ENCODE results near the gene EPX. TPM values are rescaled to one million over a fixed set of nuclear protein-coding genes. Genes with fewer than 3 reads are reported as not detected.

EPX gene
- polyA plus RNA-seq, 3 donors: not detected

DNA sequence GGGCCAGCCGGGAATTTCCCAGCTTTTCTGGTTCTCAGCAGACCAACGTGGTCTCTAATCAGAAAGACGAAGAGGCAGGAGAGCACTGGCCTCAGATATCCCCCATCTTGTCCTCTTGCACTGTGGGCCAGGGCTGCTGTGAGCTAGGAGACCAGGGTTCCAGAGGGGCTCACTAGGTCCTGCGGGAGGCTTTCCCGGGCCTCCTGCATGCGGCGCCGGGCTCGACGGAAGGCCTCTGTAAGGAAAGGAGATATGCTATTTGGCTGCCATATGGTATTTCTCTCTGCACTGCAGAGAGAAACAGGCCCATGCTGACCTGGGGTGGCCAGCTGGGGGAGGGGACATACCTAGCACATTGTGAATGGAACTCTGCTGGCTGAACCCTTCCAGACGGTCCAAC, 13.4 kb downstream of the EPX start:
- Histone ChIP-seq H3K27me3 (ENCODE audit: control insufficient read depth in 2 of 2, insufficient read depth in 2 of 2, low read length in 2 of 2) (peaks cover 0 to 3% of the 10 kb centered on the region in 2 donors), H3K9me3 (replicated peaks in 1 of 2; ENCODE audit: control insufficient read depth in 1 of 2, insufficient read depth in 1 of 2, low read length in 2 of 2) (no peaks in the 10 kb centered on the region), H3K4me3 (replicated peaks in 1 of 3; ENCODE audit: low read depth in 2 of 3, low read length in 3 of 3) (no peak overlapping the region), H4K20me1 (ENCODE audit: insufficient read depth, low read length) (no peaks in the 10 kb centered on the region), H3K4me2 (replicated peaks; ENCODE audit: extremely low read depth, low read length, poor library complexity, severe bottlenecking) (no peak overlapping the region), H3K4me1 (ENCODE audit: control insufficient read depth in 1 of 2, insufficient read depth in 2 of 2, low read length in 2 of 2) (no peaks in the 10 kb centered on the region), H3K9ac (ENCODE audit: insufficient read depth, low read length, poor library complexity, severe bottlenecking) (no peak overlapping the region), H3K79me2 (ENCODE audit: insufficient read depth, low read length) (no peaks in the 10 kb centered on the region), H2AFZ (ENCODE audit: insufficient read depth, low read depth, low read length, poor library complexity, severe bottlenecking) (no peak overlapping the region), H3K36me3 (replicated peaks in 1 of 2; ENCODE audit: control insufficient read depth in 1 of 2, insufficient read depth in 2 of 2, low read length in 2 of 2) (peaks cover 8 to 13% of the 10 kb centered on the region in 2 donors), H3K27ac (ENCODE audit: low read depth in 1 of 2, low read length in 2 of 2) (no peak overlapping the region)
- Mint-ChIP-seq H3K9me3 (peaks cover 0 to 1% (median 0%) of the 10 kb centered on the region in 7 donors), H3K4me3 (no peak overlapping the region), H3K4me1 (no peaks in the 10 kb centered on the region), H3K27ac (no peak overlapping the region), H3K36me3 (peaks cover 27 to 32% of the 10 kb centered on the region in 2 donors), H3K27me3 (ENCODE audit: low read depth in 3 of 3) (peaks cover 5 to 7% (median 5%) of the 10 kb centered on the region in 3 donors)
- intact Hi-C loops (cut with micrococcal nuclease): no loop called here
- TF ChIP-seq, protein P1, sequence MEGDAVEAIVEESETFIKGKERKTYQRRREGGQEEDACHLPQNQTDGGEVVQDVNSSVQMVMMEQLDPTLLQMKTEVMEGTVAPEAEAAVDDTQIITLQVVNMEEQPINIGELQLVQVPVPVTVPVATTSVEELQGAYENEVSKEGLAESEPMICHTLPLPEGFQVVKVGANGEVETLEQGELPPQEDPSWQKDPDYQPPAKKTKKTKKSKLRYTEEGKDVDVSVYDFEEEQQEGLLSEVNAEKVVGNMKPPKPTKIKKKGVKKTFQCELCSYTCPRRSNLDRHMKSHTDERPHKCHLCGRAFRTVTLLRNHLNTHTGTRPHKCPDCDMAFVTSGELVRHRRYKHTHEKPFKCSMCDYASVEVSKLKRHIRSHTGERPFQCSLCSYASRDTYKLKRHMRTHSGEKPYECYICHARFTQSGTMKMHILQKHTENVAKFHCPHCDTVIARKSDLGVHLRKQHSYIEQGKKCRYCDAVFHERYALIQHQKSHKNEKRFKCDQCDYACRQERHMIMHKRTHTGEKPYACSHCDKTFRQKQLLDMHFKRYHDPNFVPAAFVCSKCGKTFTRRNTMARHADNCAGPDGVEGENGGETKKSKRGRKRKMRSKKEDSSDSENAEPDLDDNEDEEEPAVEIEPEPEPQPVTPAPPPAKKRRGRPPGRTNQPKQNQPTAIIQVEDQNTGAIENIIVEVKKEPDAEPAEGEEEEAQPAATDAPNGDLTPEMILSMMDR (IDR thresholded peaks at IDR 0.05): no peak
- no peak for DNase-seq
- 83% methylated on average over 3 of the region's 11 CpGs for whole genome bisulfite sequencing (ENCODE audit: insufficient coverage)

DNA sequence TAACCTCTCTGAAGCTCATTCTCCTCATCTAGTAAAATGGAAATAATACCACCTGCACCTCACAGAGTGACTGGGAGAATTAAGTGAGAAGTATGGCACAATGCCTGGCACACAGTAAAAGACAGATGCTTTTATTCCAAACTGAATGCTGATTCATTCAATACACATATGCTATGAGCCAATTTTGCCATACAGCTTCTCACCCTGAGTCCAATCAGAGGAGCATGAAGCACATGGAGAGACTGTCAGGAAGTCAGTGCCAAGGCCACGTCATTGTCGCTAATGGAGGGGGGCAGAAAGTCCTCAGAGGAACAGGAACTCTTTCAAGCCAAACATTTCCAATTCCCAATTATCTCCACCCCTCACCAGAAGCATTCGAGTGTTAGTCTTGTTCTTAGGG, 14.9 kb downstream of the EPX start:
- no peak overlapping the region for H3K4me2 ChIP-seq (replicated peaks; ENCODE audit: extremely low read depth, low read length, poor library complexity, severe bottlenecking)
- peaks cover 10 to 19% of the 10 kb centered on the region in 2 donors for H3K36me3 ChIP-seq (replicated peaks in 1 of 2; ENCODE audit: control insufficient read depth in 1 of 2, insufficient read depth in 2 of 2, low read length in 2 of 2)
- Mint-ChIP-seq H3K36me3 (peaks cover 35 to 36% of the 10 kb centered on the region in 2 donors), H3K4me1 (no peaks in the 10 kb centered on the region), H3K4me3 (no peak overlapping the region), H3K27ac (no peak overlapping the region), H3K27me3 (ENCODE audit: low read depth in 3 of 3) (peaks cover 0 to 2% (median 2%) of the 10 kb centered on the region in 3 donors), H3K9me3 (peaks cover 0 to 1% (median 0%) of the 10 kb centered on the region in 7 donors)
- H3K4me3 ChIP-seq (replicated peaks in 1 of 3; ENCODE audit: low read depth in 2 of 3, low read length in 3 of 3): no peak overlapping the region
- H3K4me1 ChIP-seq (ENCODE audit: control insufficient read depth in 1 of 2, insufficient read depth in 2 of 2, low read length in 2 of 2): no peaks in the 10 kb centered on the region
- no peaks in the 10 kb centered on the region for H3K27me3 ChIP-seq (ENCODE audit: control insufficient read depth in 2 of 2, insufficient read depth in 2 of 2, low read length in 2 of 2)
- H3K9me3 ChIP-seq (replicated peaks in 1 of 2; ENCODE audit: control insufficient read depth in 1 of 2, insufficient read depth in 1 of 2, low read length in 2 of 2): no peaks in the 10 kb centered on the region
- no peak for DNase-seq
- H3K27ac ChIP-seq (ENCODE audit: low read depth in 1 of 2, low read length in 2 of 2): no peak overlapping the region
- no peak overlapping the region for H2AFZ ChIP-seq (ENCODE audit: insufficient read depth, low read depth, low read length, poor library complexity, severe bottlenecking)
- intact Hi-C loops (cut with micrococcal nuclease): no loop called here
- no peaks in the 10 kb centered on the region for H4K20me1 ChIP-seq (ENCODE audit: insufficient read depth, low read length)
- 100% methylated on average over 1 of the region's 3 CpGs for WGBS (ENCODE audit: insufficient coverage)
- TF ChIP-seq, protein P1 (IDR thresholded peaks at IDR 0.05): no peak
- H3K9ac ChIP-seq (ENCODE audit: insufficient read depth, low read length, poor library complexity, severe bottlenecking): no peak overlapping the region
- H3K79me2 ChIP-seq (ENCODE audit: insufficient read depth, low read length): no peaks in the 10 kb centered on the region

Measured in CD14-positive monocyte (primary cell).